PC-9 (cell line): ENCODE measurements around the gene REXO4. TPM values are rescaled to one million over a fixed set of nuclear protein-coding genes. Genes with fewer than 3 reads are reported as not detected.
"Not testable (repeated sequence)": the region's sequence is repeated elsewhere in the genome, so short reads cannot be mapped to it uniquely, and the experiment has no call there.

Experiments
- BruUV-seq: library from RNA; stranded (reverse); fragments of 400-500 nt; replicated peaks from 2 replicates; lab custom pipeline; 2021; lab: Mats Ljungman, UMichigan
- CTCF ChIA-PET: fragments of 300-600 bp; sonication (Branson Sonifier 250); formaldehyde crosslinking; loops from one replicate; lab custom pipeline; 2022; ENCODE audit warnings: antibody characterized with exemption; lab: Charles Lee
- POLR2A ChIA-PET: fragments of 300-600 bp; sonication (Branson Sonifier 250); formaldehyde crosslinking; loops from one replicate; lab custom pipeline; 2022; ENCODE audit warnings: antibody characterized with exemption; ENCODE audit not compliant: unreplicated experiment; lab: Charles Lee
- DNase-seq, 2 experiments: peaks; one replicate each; pipeline versions ENCODE4 v3.0.0 to v3.0.0-alpha.2; 2015 to 2022; ENCODE audit warnings: mixed read lengths in 1 of 2
- H2AFZ ChIP-seq: fragments of 200-600 bp; sonication (generic); 2 replicates; pipeline ENCODE4 v1.8.1; 2017; ENCODE audit warnings: antibody characterized with exemption
- H3F3A ChIP-seq: fragments of 200-600 bp; sonication (generic); 2 replicates; pipeline ENCODE4 v1.8.1; 2017; ENCODE audit warnings: antibody characterized with exemption, mild to moderate bottlenecking, low read depth; ENCODE audit not compliant: insufficient read depth
- H3K27ac ChIP-seq: fragments of 200-600 bp; sonication (generic); 2 replicates; pipeline ENCODE4 v1.6.1; 2016; ENCODE audit warnings: mixed run types
- H3K27me3 ChIP-seq: fragments of 200-600 bp; sonication (generic); 2 replicates; pipeline ENCODE4 v1.6.1; 2016; ENCODE audit warnings: low read depth, mixed run types; ENCODE audit not compliant: insufficient read depth
- H3K36me3 ChIP-seq: fragments of 200-600 bp; sonication (generic); 2 replicates; pipeline ENCODE4 v1.6.1; 2016; ENCODE audit warnings: low read depth, mixed run types
- H3K4me1 ChIP-seq: fragments of 200-600 bp; sonication (generic); replicated peaks from 2 replicates; pipeline ENCODE4 v1.6.1; 2016; ENCODE audit warnings: mixed run types; ENCODE audit not compliant: insufficient read depth
- H3K4me2 ChIP-seq: fragments of 200-600 bp; sonication (generic); 2 replicates; pipeline ENCODE4 v1.6.1; 2017; ENCODE audit warnings: mixed run types
- H3K4me3 ChIP-seq: fragments of 200-600 bp; sonication (generic); 2 replicates; pipeline ENCODE4 v1.6.1; 2016; ENCODE audit warnings: mixed run types
- H3K79me2 ChIP-seq: fragments of 200-600 bp; sonication (generic); 2 replicates; pipeline ENCODE4 v1.6.1; 2017; ENCODE audit warnings: low read depth, mixed run types
- H3K9me2 ChIP-seq: fragments of 200-600 bp; sonication (generic); 2 replicates; pipeline ENCODE4 v1.8.1; 2017; ENCODE audit warnings: mild to moderate bottlenecking; ENCODE audit not compliant: insufficient read depth
- H3K9me3 ChIP-seq: fragments of 200-600 bp; sonication (generic); 2 replicates; pipeline ENCODE4 v1.8.1; 2016; ENCODE audit warnings: low read depth; ENCODE audit not compliant: insufficient read depth
- H4K20me1 ChIP-seq: fragments of 200-600 bp; sonication (generic); 2 replicates; pipeline ENCODE4 v1.8.1; 2017; ENCODE audit not compliant: insufficient read depth
- EZH2 ChIP-seq: fragments of 200-600 bp; sonication (generic); IDR thresholded peaks from 2 replicates; pipeline ENCODE4 v1.8.0; 2017; ENCODE audit warnings: antibody characterized with exemption, low read depth
- intact Hi-C: fragments of 100-400 bp; cut with micrococcal nuclease; formaldehyde crosslinking; loops from one replicate; pipeline ENCODE4 v1.10.0; 2022; ENCODE audit not compliant: unreplicated experiment
- total RNA-seq: library from RNA; stranded (reverse); gene quantifications from 2 replicates; pipeline ENCODE4 v1.2.3, GENCODE V29; 2021
- TF ChIP-seq, protein P1 (sequence below): fragments of 200-600 bp; sonication (generic); conservative IDR thresholded peaks from 2 replicates; pipeline ENCODE4 v1.6.1; 2017; ENCODE audit warnings: mixed run types, antibody characterized with exemption, mild to moderate bottlenecking, moderate library complexity

Gene REXO4
- total RNA-seq, 1 experiment from 2014 or later, result 32.6 TPM

DNA sequence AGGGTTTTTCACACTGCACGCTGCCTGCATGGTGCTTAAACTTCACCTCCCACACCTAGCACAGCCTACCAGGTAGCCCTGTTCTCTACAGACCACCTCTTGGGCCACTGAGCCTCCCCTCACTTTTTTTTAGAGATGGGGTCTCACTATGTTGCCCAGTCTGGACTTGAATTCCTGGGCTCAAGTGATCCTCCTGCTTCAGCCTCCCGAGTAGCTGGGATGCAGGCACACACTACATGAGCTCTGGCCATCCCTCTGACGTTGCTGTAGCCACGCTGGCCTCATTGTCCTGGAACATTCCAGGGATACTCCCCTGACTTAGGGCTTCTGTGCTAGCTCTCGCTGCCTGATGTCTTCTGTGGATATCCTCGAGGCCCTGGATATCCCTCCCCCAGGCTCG, 34.8 kb upstream of the REXO4 start:
- Histone ChIP-seq H3K4me2 (no peak overlapping the region), H3K27ac (no peak overlapping the region), H3K79me2 (no peaks in the 10 kb centered on the region), H2AFZ (no peak overlapping the region), H3K9me3 (no peaks in the 10 kb centered on the region), H4K20me1 (no peaks in the 10 kb centered on the region), H3K9me2 (no peaks in the 10 kb centered on the region), H3K36me3 (no peaks in the 10 kb centered on the region), H3K4me1 (peaks cover 8% of the 10 kb centered on the region), H3K27me3 (no peaks in the 10 kb centered on the region), H3K4me3 (no peak overlapping the region), H3F3A (no peaks in the 10 kb centered on the region)
- CTCF ChIA-PET, result no interaction called here
- POLR2A ChIA-PET, result no interaction called here
- TF ChIP-seq EZH2, result no peak
- TF ChIP-seq, protein P1, sequence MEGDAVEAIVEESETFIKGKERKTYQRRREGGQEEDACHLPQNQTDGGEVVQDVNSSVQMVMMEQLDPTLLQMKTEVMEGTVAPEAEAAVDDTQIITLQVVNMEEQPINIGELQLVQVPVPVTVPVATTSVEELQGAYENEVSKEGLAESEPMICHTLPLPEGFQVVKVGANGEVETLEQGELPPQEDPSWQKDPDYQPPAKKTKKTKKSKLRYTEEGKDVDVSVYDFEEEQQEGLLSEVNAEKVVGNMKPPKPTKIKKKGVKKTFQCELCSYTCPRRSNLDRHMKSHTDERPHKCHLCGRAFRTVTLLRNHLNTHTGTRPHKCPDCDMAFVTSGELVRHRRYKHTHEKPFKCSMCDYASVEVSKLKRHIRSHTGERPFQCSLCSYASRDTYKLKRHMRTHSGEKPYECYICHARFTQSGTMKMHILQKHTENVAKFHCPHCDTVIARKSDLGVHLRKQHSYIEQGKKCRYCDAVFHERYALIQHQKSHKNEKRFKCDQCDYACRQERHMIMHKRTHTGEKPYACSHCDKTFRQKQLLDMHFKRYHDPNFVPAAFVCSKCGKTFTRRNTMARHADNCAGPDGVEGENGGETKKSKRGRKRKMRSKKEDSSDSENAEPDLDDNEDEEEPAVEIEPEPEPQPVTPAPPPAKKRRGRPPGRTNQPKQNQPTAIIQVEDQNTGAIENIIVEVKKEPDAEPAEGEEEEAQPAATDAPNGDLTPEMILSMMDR, result no peak
- intact Hi-C loops, result no loop called here
- no peak for DNase-seq
- no TSS peak for BruUV-seq

GRCh38 chr9:133451865-133452264, 34.1 kb upstream of the REXO4 start:
- H3K4me1 ChIP-seq, H3K9me2 ChIP-seq, CTCF ChIA-PET, POLR2A ChIA-PET, H4K20me1 ChIP-seq, BruUV-seq, DNase-seq, H2AFZ ChIP-seq, H3K9me3 ChIP-seq, H3F3A ChIP-seq, H3K27me3 ChIP-seq, H3K4me2 ChIP-seq, H3K36me3 ChIP-seq, intact Hi-C loops, H3K27ac ChIP-seq, H3K79me2 ChIP-seq, H3K4me3 ChIP-seq: not testable (repeated sequence)

GRCh38 chr9:133449760-133450159, 31.9 kb upstream of the REXO4 start:
- peaks cover 8% of the 10 kb centered on the region for H3K4me1 ChIP-seq
- H3K4me3 ChIP-seq, result no peak overlapping the region
- H3K27ac ChIP-seq, result no peak overlapping the region
- intact Hi-C loops, result no loop called here
- no peaks in the 10 kb centered on the region for H4K20me1 ChIP-seq
- ChIA-PET CTCF (no interaction called here), POLR2A (interaction anchor here (0.5 to 0.7 kb wide), 5 partner anchors 8 to 53 kb away, joined by 3 to 7 read pairs (median 5); partner anchors contain the start of genes CACFD1 and REXO4)
- BruUV-seq, result no TSS peak
- no peak for TF ChIP-seq EZH2
- TF ChIP-seq, protein P1, result no peak
- H3K79me2 ChIP-seq, result no peaks in the 10 kb centered on the region
- no peak overlapping the region for H2AFZ ChIP-seq
- peak; percentile 74 to 90 for DNase-seq
- H3K9me3 ChIP-seq, result no peaks in the 10 kb centered on the region
- H3F3A ChIP-seq, result no peaks in the 10 kb centered on the region
- peak overlapping the region; percentile 48; the same call in 1 of the 2 replicates for H3K4me2 ChIP-seq
- H3K36me3 ChIP-seq, result no peaks in the 10 kb centered on the region
- H3K27me3 ChIP-seq, result peaks cover 18% of the 10 kb centered on the region; the same call in 1 of the 2 replicates
- H3K9me2 ChIP-seq, result no peaks in the 10 kb centered on the region

- no TSS peak for BruUV-seq
- Histone ChIP-seq H3K4me3 (no peak overlapping the region), H3K9me2 (no peaks in the 10 kb centered on the region), H3F3A (no peaks in the 10 kb centered on the region), H3K36me3 (no peaks in the 10 kb centered on the region), H3K4me2 (no peak overlapping the region), H3K9me3 (no peaks in the 10 kb centered on the region), H3K4me1 (peaks cover 8% of the 10 kb centered on the region), H2AFZ (no peak overlapping the region), H3K27ac (no peak overlapping the region), H4K20me1 (no peaks in the 10 kb centered on the region), H3K79me2 (no peaks in the 10 kb centered on the region), H3K27me3 (peaks cover 24% of the 10 kb centered on the region; the same call in 1 of the 2 replicates)
- POLR2A ChIA-PET, result interaction anchor here (0.6 kb wide), 1 partner anchor 73 kb away, joined by 3 read pairs; no protein-coding TSS in a partner anchor
- CTCF ChIA-PET, result interaction anchor here (0.6 kb wide), 1 partner anchor 91 kb away, joined by 4 read pairs; no protein-coding TSS in a partner anchor
- intact Hi-C loops, result no loop called here
- TF ChIP-seq, protein P1, result no peak
- no peak for TF ChIP-seq EZH2
- DNase-seq, result no peak
Measured at GRCh38 chr9:133448487-133448972, 30.7 kb upstream of the REXO4 start.
